K562 (cell line): ENCODE measurements around the gene STON1. TPM values are rescaled to one million over a fixed set of nuclear protein-coding genes. Genes with fewer than 3 reads are reported as not detected.

Source experiments
- ATAC-seq: fragments of 200-7000 bp; cut with Tn5 transposase; 3 replicates; pipeline ENCODE4 v1.9.1; 2020; ENCODE audit warnings: moderate library complexity
- BruUV-seq: library from RNA; stranded (reverse); fragments of 400-500 nt; replicated peaks from 2 replicates; lab custom pipeline; 2021; lab: Mats Ljungman, UMichigan
- CTCF ChIA-PET: fragments of 300-600 bp; formaldehyde crosslinking; extraction: SDS; loops from one replicate; lab custom pipeline; 2021; ENCODE audit warnings: low intra/inter-chr PET ratio; lab: Yijun Ruan, JAX
- POLR2A ChIA-PET: fragments of 300-600, 350-650 bp; sonication (Branson Sonifier 250); formaldehyde crosslinking; extraction: SDS; loops from one replicate; lab custom pipeline; 2021; ENCODE audit warnings: antibody characterized with exemption, inconsistent platforms; lab: Yijun Ruan, JAX
- DNase-seq, 4 experiments: peaks; one replicate each; pipeline versions ENCODE4 v3.0.0 to v3.0.0-alpha.2; 2011 to 2018; ENCODE audit warnings: low spot score in 3 of 4, mixed read lengths in 3 of 4; ENCODE audit errors: extremely low read depth in 1 of 4
- FAIRE-seq: peaks from 2 replicates; lab custom pipeline; 2011; peaks lifted over from hg19 to GRCh38; lab: Jason Lieb, UNC
- H2AFZ ChIP-seq: 2 replicates; pipeline ENCODE4 v1.6.0; 2011; ENCODE audit warnings: low read depth, low read length, control low read depth, inconsistent platforms
- H3K27ac ChIP-seq: fragments of 200-600 bp; 3 replicates; pipeline ENCODE4 v1.8.0; 2011; ENCODE audit warnings: low read depth, mild to moderate bottlenecking, control low read depth, inconsistent platforms, low read length, moderate library complexity, mixed read lengths; ENCODE audit errors: extremely low read depth
- H3K27me3 ChIP-seq, 2 experiments: fragments of 300-600 bp in 1 of 2; 2 replicates in 1 of 2; 3 replicates in 1 of 2; pipeline versions ENCODE4 v1.6.0 to v1.8.0; 2011; ENCODE audit warnings: inconsistent platforms in 2 of 2, low read length in 2 of 2, mild to moderate bottlenecking in 1 of 2, mixed read lengths in 1 of 2, moderate library complexity in 1 of 2; ENCODE audit not compliant: control insufficient read depth in 2 of 2, insufficient read depth in 2 of 2
- H3K36me3 ChIP-seq: fragments of 300-600 bp; 3 replicates; pipeline ENCODE4 v1.8.0; 2011; ENCODE audit warnings: mild to moderate bottlenecking, low read length, inconsistent platforms; ENCODE audit not compliant: control insufficient read depth, insufficient read depth
- H3K4me1 ChIP-seq, 2 experiments: fragments of 200-600 bp in 1 of 2; replicated peaks in 1 of 2; 2 replicates in 1 of 2; 3 replicates in 1 of 2; pipeline versions ENCODE4 v1.5.1 to v1.8.0; 2011; ENCODE audit warnings: inconsistent platforms in 2 of 2, low read length in 2 of 2, mild to moderate bottlenecking in 1 of 2, mixed read lengths in 1 of 2, moderate library complexity in 1 of 2; ENCODE audit not compliant: control insufficient read depth in 2 of 2, insufficient read depth in 2 of 2
- H3K4me2 ChIP-seq: 2 replicates; pipeline ENCODE4 v1.6.1; 2011; ENCODE audit warnings: low read length, control low read depth, inconsistent platforms, mixed read lengths; ENCODE audit not compliant: insufficient read depth
- H3K4me3 ChIP-seq: fragments of 200-600 bp; sonication (generic), shearing (Covaris generic); 2 replicates; pipeline ENCODE4 v1.5.1; 2016; ENCODE audit warnings: control low read depth, inconsistent platforms
- H3K79me2 ChIP-seq: fragments of 200-600 bp; 3 replicates; pipeline ENCODE4 v1.8.0; 2011; ENCODE audit warnings: low read length, inconsistent platforms; ENCODE audit not compliant: control insufficient read depth, insufficient read depth
- H3K9ac ChIP-seq, 2 experiments: 2 replicates each; pipeline versions ENCODE4 v1.6.0 to v1.6.1; 2011; ENCODE audit warnings: low read depth in 2 of 2, low read length in 2 of 2, control low read depth in 1 of 2, inconsistent platforms in 1 of 2, mild to moderate bottlenecking in 1 of 2, mixed read lengths in 1 of 2; ENCODE audit not compliant: insufficient read depth in 1 of 2
- H3K9me1 ChIP-seq: one replicate; pipeline ENCODE4 v1.6.0; 2011; ENCODE audit warnings: inconsistent platforms, mild to moderate bottlenecking, low read length, moderate library complexity; ENCODE audit not compliant: control insufficient read depth, insufficient read depth
- H3K9me3 ChIP-seq: replicated peaks from 2 replicates; pipeline ENCODE4 v1.5.1; 2011; ENCODE audit warnings: low read depth, low read length, inconsistent platforms; ENCODE audit not compliant: control insufficient read depth, insufficient read depth
- H4K20me1 ChIP-seq: replicated peaks from 2 replicates; pipeline ENCODE4 v1.6.1; 2011; ENCODE audit warnings: low read length, inconsistent platforms, mixed read lengths; ENCODE audit not compliant: control insufficient read depth, insufficient read depth
- WGBS: fragments of 100-300 bp; shearing (Covaris generic); methylation state at CpG from one replicate; pipeline ENCODE4 v1.1.6; 2016; ENCODE audit warnings: low coverage, mixed read lengths; ENCODE audit not compliant: insufficient coverage; ENCODE audit errors: missing lambda C conversion rate; 5-methylcytosine and 5-hydroxymethylcytosine counted together
- in situ Hi-C: fragments of 300-500 bp; cut with MboI; formaldehyde crosslinking; loops from 4 replicates; pipeline ENCODE4 v1.15.0; 2018; ENCODE audit warnings: inconsistent platforms, mixed read lengths
- intact Hi-C: fragments of 100-400 bp; cut with micrococcal nuclease; formaldehyde crosslinking; loops from 2 replicates; pipeline ENCODE4 v1.14.2; 2022
- polyA plus RNA-seq, 8 experiments: library from polyadenylated mRNA; depleted of rRNA in 4 of 8; stranded (reverse) in 5 of 8; unstranded in 3 of 8; fragments of >200 nt; fragmentation: Nextera tagmentation in 2 of 8; fragmentation: Illumina TruSeq in 1 of 8; extraction: Ambion mirVana in 2 of 8; extraction: Trizol in 1 of 8; gene quantifications; 2 replicates each; pipeline versions ENCODE4 v1.2.1 to v1.2.3, GENCODE V29; 2011 to 2014; ENCODE audit warnings: inconsistent platforms in 1 of 8, missing spikeins in 1 of 8
- total RNA-seq, 7 experiments: library from RNA; depleted of rRNA in 6 of 7; stranded (reverse); fragments of >200 nt in 6 of 7; fragmentation: Illumina TruSeq in 2 of 7; extraction: Trizol in 2 of 7; gene quantifications; 2 replicates each; pipeline versions ENCODE4 v1.2.1 to v1.2.3, GENCODE V29; 2011 to 2021; ENCODE audit warnings: low replicate concordance in 1 of 7
- TF ChIP-seq, protein P1 (sequence below): fragments of 450-650 bp; IDR thresholded peaks from 2 replicates; pipeline ENCODE4 v1.6.1; 2016; ENCODE audit warnings: mild to moderate bottlenecking, moderate library complexity
- TF ChIP-seq, protein P2 (sequence below), 3 experiments: IDR thresholded peaks in 2 of 3; conservative IDR thresholded peaks in 1 of 3; 2 replicates each; pipeline ENCODE4 v1.5.1; 2011 to 2012; ENCODE audit warnings: low read length in 3 of 3, mild to moderate bottlenecking in 3 of 3, control low read depth in 2 of 3, improper control_type of control experiment in 1 of 3, inconsistent platforms in 1 of 3, low read depth in 1 of 3, mixed read lengths in 1 of 3, moderate library complexity in 1 of 3; ENCODE audit not compliant: insufficient read depth in 2 of 3

Gene STON1
- total and polyA plus RNA-seq, 9 of the 15 experiments (the other 6 are each of a cell fraction or from before 2014, with no cell fraction given): 0.07 to 1.2 (median 0.55) TPM

DNA sequence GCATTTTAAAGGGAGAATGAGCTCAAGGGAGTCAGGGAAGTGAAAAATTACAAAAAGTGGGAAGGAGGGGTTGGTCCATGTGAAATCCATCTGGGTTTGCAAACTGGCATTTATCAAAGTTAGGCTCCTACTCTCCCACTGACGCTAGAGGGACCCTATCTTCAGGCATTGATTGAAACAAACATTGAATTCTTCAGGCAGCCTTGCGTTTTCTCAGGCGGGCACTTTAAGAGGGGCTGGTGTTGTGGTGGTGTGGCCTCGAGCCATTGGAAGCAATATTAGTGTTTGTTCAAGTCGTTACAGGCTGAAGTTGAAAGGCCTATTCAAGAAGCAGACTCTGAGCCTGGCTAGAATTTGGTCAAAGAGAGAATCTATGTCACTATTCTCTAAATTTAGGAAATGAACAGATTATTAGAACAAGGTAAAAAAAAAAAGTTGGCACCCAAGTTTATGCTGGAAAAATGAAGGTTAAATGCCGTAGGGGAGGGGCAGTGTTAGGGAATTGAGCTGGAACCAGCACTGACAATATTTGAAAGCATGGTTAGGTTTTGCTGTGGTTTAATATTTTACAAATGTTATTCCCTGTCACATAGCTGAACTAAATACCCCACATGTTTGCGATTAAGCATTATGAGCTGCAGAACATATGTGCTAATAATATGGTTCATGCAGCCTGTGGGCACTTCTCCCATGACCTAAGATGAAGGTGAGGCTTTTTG lies 36.8 kb downstream of the STON1 start:
- POLR2A ChIA-PET: interaction anchor here (0.7 kb wide), 1 partner anchor 118 kb away, joined by 5 read pairs; no protein-coding TSS in a partner anchor
- TF ChIP-seq, protein P1, sequence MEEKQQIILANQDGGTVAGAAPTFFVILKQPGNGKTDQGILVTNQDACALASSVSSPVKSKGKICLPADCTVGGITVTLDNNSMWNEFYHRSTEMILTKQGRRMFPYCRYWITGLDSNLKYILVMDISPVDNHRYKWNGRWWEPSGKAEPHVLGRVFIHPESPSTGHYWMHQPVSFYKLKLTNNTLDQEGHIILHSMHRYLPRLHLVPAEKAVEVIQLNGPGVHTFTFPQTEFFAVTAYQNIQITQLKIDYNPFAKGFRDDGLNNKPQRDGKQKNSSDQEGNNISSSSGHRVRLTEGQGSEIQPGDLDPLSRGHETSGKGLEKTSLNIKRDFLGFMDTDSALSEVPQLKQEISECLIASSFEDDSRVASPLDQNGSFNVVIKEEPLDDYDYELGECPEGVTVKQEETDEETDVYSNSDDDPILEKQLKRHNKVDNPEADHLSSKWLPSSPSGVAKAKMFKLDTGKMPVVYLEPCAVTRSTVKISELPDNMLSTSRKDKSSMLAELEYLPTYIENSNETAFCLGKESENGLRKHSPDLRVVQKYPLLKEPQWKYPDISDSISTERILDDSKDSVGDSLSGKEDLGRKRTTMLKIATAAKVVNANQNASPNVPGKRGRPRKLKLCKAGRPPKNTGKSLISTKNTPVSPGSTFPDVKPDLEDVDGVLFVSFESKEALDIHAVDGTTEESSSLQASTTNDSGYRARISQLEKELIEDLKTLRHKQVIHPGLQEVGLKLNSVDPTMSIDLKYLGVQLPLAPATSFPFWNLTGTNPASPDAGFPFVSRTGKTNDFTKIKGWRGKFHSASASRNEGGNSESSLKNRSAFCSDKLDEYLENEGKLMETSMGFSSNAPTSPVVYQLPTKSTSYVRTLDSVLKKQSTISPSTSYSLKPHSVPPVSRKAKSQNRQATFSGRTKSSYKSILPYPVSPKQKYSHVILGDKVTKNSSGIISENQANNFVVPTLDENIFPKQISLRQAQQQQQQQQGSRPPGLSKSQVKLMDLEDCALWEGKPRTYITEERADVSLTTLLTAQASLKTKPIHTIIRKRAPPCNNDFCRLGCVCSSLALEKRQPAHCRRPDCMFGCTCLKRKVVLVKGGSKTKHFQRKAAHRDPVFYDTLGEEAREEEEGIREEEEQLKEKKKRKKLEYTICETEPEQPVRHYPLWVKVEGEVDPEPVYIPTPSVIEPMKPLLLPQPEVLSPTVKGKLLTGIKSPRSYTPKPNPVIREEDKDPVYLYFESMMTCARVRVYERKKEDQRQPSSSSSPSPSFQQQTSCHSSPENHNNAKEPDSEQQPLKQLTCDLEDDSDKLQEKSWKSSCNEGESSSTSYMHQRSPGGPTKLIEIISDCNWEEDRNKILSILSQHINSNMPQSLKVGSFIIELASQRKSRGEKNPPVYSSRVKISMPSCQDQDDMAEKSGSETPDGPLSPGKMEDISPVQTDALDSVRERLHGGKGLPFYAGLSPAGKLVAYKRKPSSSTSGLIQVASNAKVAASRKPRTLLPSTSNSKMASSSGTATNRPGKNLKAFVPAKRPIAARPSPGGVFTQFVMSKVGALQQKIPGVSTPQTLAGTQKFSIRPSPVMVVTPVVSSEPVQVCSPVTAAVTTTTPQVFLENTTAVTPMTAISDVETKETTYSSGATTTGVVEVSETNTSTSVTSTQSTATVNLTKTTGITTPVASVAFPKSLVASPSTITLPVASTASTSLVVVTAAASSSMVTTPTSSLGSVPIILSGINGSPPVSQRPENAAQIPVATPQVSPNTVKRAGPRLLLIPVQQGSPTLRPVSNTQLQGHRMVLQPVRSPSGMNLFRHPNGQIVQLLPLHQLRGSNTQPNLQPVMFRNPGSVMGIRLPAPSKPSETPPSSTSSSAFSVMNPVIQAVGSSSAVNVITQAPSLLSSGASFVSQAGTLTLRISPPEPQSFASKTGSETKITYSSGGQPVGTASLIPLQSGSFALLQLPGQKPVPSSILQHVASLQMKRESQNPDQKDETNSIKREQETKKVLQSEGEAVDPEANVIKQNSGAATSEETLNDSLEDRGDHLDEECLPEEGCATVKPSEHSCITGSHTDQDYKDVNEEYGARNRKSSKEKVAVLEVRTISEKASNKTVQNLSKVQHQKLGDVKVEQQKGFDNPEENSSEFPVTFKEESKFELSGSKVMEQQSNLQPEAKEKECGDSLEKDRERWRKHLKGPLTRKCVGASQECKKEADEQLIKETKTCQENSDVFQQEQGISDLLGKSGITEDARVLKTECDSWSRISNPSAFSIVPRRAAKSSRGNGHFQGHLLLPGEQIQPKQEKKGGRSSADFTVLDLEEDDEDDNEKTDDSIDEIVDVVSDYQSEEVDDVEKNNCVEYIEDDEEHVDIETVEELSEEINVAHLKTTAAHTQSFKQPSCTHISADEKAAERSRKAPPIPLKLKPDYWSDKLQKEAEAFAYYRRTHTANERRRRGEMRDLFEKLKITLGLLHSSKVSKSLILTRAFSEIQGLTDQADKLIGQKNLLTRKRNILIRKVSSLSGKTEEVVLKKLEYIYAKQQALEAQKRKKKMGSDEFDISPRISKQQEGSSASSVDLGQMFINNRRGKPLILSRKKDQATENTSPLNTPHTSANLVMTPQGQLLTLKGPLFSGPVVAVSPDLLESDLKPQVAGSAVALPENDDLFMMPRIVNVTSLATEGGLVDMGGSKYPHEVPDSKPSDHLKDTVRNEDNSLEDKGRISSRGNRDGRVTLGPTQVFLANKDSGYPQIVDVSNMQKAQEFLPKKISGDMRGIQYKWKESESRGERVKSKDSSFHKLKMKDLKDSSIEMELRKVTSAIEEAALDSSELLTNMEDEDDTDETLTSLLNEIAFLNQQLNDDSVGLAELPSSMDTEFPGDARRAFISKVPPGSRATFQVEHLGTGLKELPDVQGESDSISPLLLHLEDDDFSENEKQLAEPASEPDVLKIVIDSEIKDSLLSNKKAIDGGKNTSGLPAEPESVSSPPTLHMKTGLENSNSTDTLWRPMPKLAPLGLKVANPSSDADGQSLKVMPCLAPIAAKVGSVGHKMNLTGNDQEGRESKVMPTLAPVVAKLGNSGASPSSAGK: no peak
- TF ChIP-seq, protein P2, sequence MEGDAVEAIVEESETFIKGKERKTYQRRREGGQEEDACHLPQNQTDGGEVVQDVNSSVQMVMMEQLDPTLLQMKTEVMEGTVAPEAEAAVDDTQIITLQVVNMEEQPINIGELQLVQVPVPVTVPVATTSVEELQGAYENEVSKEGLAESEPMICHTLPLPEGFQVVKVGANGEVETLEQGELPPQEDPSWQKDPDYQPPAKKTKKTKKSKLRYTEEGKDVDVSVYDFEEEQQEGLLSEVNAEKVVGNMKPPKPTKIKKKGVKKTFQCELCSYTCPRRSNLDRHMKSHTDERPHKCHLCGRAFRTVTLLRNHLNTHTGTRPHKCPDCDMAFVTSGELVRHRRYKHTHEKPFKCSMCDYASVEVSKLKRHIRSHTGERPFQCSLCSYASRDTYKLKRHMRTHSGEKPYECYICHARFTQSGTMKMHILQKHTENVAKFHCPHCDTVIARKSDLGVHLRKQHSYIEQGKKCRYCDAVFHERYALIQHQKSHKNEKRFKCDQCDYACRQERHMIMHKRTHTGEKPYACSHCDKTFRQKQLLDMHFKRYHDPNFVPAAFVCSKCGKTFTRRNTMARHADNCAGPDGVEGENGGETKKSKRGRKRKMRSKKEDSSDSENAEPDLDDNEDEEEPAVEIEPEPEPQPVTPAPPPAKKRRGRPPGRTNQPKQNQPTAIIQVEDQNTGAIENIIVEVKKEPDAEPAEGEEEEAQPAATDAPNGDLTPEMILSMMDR (IDR thresholded peaks at IDR 0.05 in 2 of 3, conservative IDR thresholded peaks at IDR 0.05 in 1 of 3; ENCODE audit: insufficient read depth in 2 of 3, low read depth in 1 of 3, low read length in 3 of 3): peak; percentile 32 to 55 (median 37); a peak in 2 of 6 replicates
- Histone ChIP-seq H3K9ac (no peak overlapping the region), H3K36me3 (no peaks in the 10 kb centered on the region), H3K4me2 (no peak overlapping the region), H3K27me3 (peaks cover 19 to 21% of the 10 kb centered on the region in 2 experiments), H3K9me3 (no peaks in the 10 kb centered on the region), H3K9me1 (no peaks in the 10 kb centered on the region), H3K4me1 (peaks cover 0 to 4% of the 10 kb centered on the region in 2 experiments; a peak in 2 of 5 replicates), H3K79me2 (no peaks in the 10 kb centered on the region), H3K27ac (no peak overlapping the region), H4K20me1 (no peaks in the 10 kb centered on the region), H3K4me3 (no peak overlapping the region), H2AFZ (no peak overlapping the region)
- FAIRE-seq (no peak), DNase-seq (peak in 1 of 4 experiments; percentile 16), ATAC-seq (peak; percentile 66)
- CTCF ChIA-PET: no interaction called here
- WGBS: 3% methylated on average over 7 of the region's 7 CpGs
- BruUV-seq: no TSS peak
- intact Hi-C loops: loop anchor here (1.0 to 2.0 kb wide), 2 partner anchors 22 to 23 kb away; no protein-coding TSS in a partner anchor
- in situ Hi-C loops: no loop called here
